ENCODE data around the gene KBTBD12.
"Not testable (repeated sequence)": the region's sequence is repeated elsewhere in the genome, so short reads cannot be mapped to it uniquely, and the experiment has no call there.

The KBTBD12 gene

GRCh38 chr3:127905556-127905955, 9.5 kb upstream of the KBTBD12 start:
- no peak for DNase-seq

GRCh38 chr3:127906653-127907052, 8.4 kb upstream of the KBTBD12 start:
- not testable (repeated sequence) for DNase-seq

GRCh38 chr3:127908202-127908601, 6.8 kb upstream of the KBTBD12 start:
- no peak for DNase-seq

GRCh38 chr3:127908951-127909350, 6.1 kb upstream of the KBTBD12 start:
- no peak for DNase-seq

GRCh38 chr3:127909646-127910045, 5.4 kb upstream of the KBTBD12 start:
- DNase-seq: no peak

- DNase-seq: no peak
Measured at GRCh38 chr3:127911421-127911931, 3.6 kb upstream of the KBTBD12 start.

- not testable (repeated sequence) for DNase-seq
Measured at GRCh38 chr3:127913841-127914240, 1.2 kb upstream of the KBTBD12 start.

- DNase-seq: no peak
Measured at GRCh38 chr3:127914584-127914983, 448 bp upstream of the KBTBD12 start.

GRCh38 chr3:127915937-127916493, 983 bp downstream of the KBTBD12 start:
- no peak for DNase-seq

- DNase-seq: no peak
Measured at GRCh38 chr3:127920738-127921137, 5.7 kb downstream of the KBTBD12 start.

GRCh38 chr3:127923611-127924010, 8.6 kb downstream of the KBTBD12 start:
- DNase-seq: no peak

- no peak for DNase-seq
Measured at GRCh38 chr3:127925384-127925783, 10.4 kb downstream of the KBTBD12 start.

GRCh38 chr3:127927829-127928604, 13.0 kb downstream of the KBTBD12 start:
- DNase-seq: peak in 1 of 2 experiments; percentile 29

GRCh38 chr3:127929818-127930413, 14.9 kb downstream of the KBTBD12 start:
- DNase-seq: peak in 1 of 2 experiments; percentile 42

GRCh38 chr3:127933396-127933795, 18.4 kb downstream of the KBTBD12 start:
- no peak for DNase-seq

- DNase-seq: peak; percentile 14 to 56
Measured at GRCh38 chr3:127938800-127939199, 23.8 kb downstream of the KBTBD12 start.

GRCh38 chr3:127940116-127940515, 25.1 kb downstream of the KBTBD12 start:
- DNase-seq: no peak

GRCh38 chr3:127942613-127943012, 27.6 kb downstream of the KBTBD12 start:
- DNase-seq: no peak

GRCh38 chr3:127948211-127948610, 33.2 kb downstream of the KBTBD12 start:
- no peak for DNase-seq

- no peak for DNase-seq
Measured at GRCh38 chr3:127949446-127950055, 34.5 kb downstream of the KBTBD12 start.

GRCh38 chr3:127951276-127951675, 36.2 kb downstream of the KBTBD12 start:
- no peak for DNase-seq

GRCh38 chr3:127953091-127954035, 38.3 kb downstream of the KBTBD12 start:
- DNase-seq: no peak

Data from NCI-H2081 (cell line).